ENCODE data around the gene NFE2L2. TPM values are rescaled to one million over a fixed set of nuclear protein-coding genes. Genes with fewer than 3 reads are reported as not detected.
"Not testable (repeated sequence)": the region's sequence is repeated elsewhere in the genome, so short reads cannot be mapped to it uniquely, and the experiment has no call there.

Gene NFE2L2
- total RNA-seq, 1 experiment from 2014 or later: 88.7 TPM

GRCh38 chr2:177223436-177223835, 41.1 kb downstream of the NFE2L2 start:
- in situ Hi-C loops (cut with HindIII; ENCODE audit: low pct_unique_long_range_greater_than_20kb, low sequenced_read_pairs); DNase-seq (ENCODE audit: low read depth, low spot score): not testable (repeated sequence)

- DNase-seq (ENCODE audit: low read depth, low spot score): no peak
- in situ Hi-C loops (cut with HindIII; ENCODE audit: low pct_unique_long_range_greater_than_20kb, low sequenced_read_pairs): no loop called here
Observed at GRCh38 chr2:177221970-177222369, 42.6 kb downstream of the NFE2L2 start.

DNA sequence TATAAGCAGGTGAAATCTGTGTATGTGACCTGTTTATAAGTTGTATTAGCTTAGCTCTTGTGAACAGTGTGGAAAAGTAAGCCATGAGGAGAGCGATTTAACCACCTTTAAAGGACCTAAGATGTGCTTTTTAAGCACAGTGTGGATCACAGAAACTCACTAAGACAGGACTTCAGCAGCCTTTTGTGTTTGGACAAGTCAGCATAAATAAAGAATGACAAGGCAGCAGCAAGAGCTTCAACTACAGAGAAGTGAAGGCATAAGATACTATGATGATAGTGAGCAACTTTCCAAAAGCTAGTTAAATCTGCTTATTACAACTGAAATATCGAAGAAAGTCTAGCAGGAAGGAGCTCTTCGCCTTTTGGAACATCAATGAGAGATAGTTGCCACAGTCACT, 43.0 kb downstream of the NFE2L2 start:
- in situ Hi-C loops (cut with HindIII; ENCODE audit: low pct_unique_long_range_greater_than_20kb, low sequenced_read_pairs): no loop called here

DNA sequence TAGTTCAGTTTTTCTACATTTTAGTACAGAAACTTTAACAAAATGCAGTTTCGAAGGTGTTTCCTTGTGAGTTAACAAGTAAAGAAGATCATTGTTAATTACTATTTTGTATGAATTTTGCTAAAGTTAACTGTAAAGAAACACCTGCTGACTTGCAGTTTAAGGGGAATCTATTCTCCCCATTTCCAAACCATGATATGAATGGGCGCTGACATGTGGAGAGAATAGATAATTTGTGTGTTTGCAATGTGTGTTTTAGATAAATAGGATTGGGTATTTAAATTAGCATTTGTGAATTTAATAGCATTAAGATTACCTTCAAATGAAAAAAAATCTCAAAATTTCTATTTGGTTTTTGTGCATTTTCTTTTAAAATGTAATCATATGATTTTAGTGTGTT, 44.7 kb downstream of the NFE2L2 start:
- DNase-seq (ENCODE audit: low read depth, low spot score); in situ Hi-C loops (cut with HindIII; ENCODE audit: low pct_unique_long_range_greater_than_20kb, low sequenced_read_pairs): not testable (repeated sequence)

More for the DNA sequence above, 43.0 kb downstream of the NFE2L2 start:
- no peak for DNase-seq (ENCODE audit: low read depth, low spot score)

- in situ Hi-C loops (cut with HindIII; ENCODE audit: low pct_unique_long_range_greater_than_20kb, low sequenced_read_pairs): no loop called here
- DNase-seq (ENCODE audit: low read depth, low spot score): no peak
Observed at GRCh38 chr2:177217247-177217843, 47.2 kb downstream of the NFE2L2 start.

- DNase-seq (ENCODE audit: low read depth, low spot score): peak; percentile 91
- in situ Hi-C loops (cut with HindIII; ENCODE audit: low pct_unique_long_range_greater_than_20kb, low sequenced_read_pairs): no loop called here
Observed at GRCh38 chr2:177212891-177213856, 51.4 kb downstream of the NFE2L2 start.

GRCh38 chr2:177212106-177212890, 52.2 kb downstream of the NFE2L2 start, which contains the start of gene HNRNPA3:
Gene HNRNPA3, plus strand, starts transcription at chr2:177212794. Its CDS starts 6 bp downstream, at chr2:177212800.
- in situ Hi-C loops (cut with HindIII; ENCODE audit: low pct_unique_long_range_greater_than_20kb, low sequenced_read_pairs): no loop called here
- peak; percentile 97 for DNase-seq (ENCODE audit: low read depth, low spot score)

GRCh38 chr2:177211576-177212105, 52.9 kb downstream of the NFE2L2 start:
- in situ Hi-C loops (cut with HindIII; ENCODE audit: low pct_unique_long_range_greater_than_20kb, low sequenced_read_pairs): no loop called here
- no peak for DNase-seq (ENCODE audit: low read depth, low spot score)

- in situ Hi-C loops (cut with HindIII; ENCODE audit: low pct_unique_long_range_greater_than_20kb, low sequenced_read_pairs): no loop called here
- DNase-seq (ENCODE audit: low read depth, low spot score): no peak
Observed at GRCh38 chr2:177211169-177211568, 53.4 kb downstream of the NFE2L2 start.

- no peak for DNase-seq (ENCODE audit: low read depth, low spot score)
- in situ Hi-C loops (cut with HindIII; ENCODE audit: low pct_unique_long_range_greater_than_20kb, low sequenced_read_pairs): no loop called here
Observed at GRCh38 chr2:177207101-177207500, 57.4 kb downstream of the NFE2L2 start.

DNA sequence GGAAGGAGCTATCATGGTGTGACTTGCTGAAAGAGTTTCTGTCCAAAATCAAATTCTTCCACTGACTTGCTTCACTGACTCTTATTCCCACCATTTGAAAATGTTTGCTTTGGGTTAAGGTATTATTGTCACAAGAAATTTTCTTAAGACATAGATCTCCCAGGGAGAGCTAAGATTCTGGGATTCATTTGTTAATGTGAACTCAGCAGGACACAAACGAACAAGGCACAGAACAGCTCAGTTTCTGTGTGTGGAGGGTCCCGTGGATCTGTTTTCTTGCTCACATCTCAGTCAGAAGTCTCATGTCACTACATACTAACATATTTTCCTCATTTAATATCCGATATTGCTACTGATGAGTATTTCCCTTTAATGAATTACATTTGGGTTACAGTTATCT, 60.1 kb downstream of the NFE2L2 start:
- DNase-seq (ENCODE audit: low read depth, low spot score): no peak
- in situ Hi-C loops (cut with HindIII; ENCODE audit: low pct_unique_long_range_greater_than_20kb, low sequenced_read_pairs): no loop called here

DNA sequence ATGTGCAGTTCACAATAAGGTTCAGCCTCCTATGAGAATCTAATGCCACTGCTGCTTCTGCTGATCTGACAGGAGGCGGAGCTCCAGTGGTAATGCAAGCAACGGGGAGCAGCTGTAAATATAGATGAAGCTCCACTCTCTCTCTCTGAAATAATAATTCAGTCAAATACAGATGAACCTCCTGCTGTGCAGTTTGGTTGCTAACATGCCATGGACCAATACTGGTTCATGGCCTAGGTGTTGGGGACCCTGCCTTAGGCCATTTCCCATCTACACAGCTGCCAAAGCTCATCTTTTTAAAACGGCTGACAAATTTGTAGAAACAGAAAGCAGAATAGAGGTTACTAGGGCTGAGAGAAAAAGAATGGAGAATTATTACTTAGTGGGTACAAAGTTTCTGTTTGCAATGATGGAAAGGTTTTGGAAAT, 62.6 kb downstream of the NFE2L2 start:
- in situ Hi-C loops (cut with HindIII; ENCODE audit: low pct_unique_long_range_greater_than_20kb, low sequenced_read_pairs): no loop called here
- DNase-seq (ENCODE audit: low read depth, low spot score): peak; percentile 10

- DNase-seq (ENCODE audit: low read depth, low spot score); in situ Hi-C loops (cut with HindIII; ENCODE audit: low pct_unique_long_range_greater_than_20kb, low sequenced_read_pairs): not testable (repeated sequence)
Observed at GRCh38 chr2:177200419-177200818, 64.1 kb downstream of the NFE2L2 start.

GRCh38 chr2:177195194-177195593, 69.3 kb downstream of the NFE2L2 start:
- peak; percentile 12 for DNase-seq (ENCODE audit: low read depth, low spot score)
- in situ Hi-C loops (cut with HindIII; ENCODE audit: low pct_unique_long_range_greater_than_20kb, low sequenced_read_pairs): no loop called here

GRCh38 chr2:177193240-177193639, 71.3 kb downstream of the NFE2L2 start:
- in situ Hi-C loops (cut with HindIII; ENCODE audit: low pct_unique_long_range_greater_than_20kb, low sequenced_read_pairs): no loop called here
- DNase-seq (ENCODE audit: low read depth, low spot score): no peak

DNA sequence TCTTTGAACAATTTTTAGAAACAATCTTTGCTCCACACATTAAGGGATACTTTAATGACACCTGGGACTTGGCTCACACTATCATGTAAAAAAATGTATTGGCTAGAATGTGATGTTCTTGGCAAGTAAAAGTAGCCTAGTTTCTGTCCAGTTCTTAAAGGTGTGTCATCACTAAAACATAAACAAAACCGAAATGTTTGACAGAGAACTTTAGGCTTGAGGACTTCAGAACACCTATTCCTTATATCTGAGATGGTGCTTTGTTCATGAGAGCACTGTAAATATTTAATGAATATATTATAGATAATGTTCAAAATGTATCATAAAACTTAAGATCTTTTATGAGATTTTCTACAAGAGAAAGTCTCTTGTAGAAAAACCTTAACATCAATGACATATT, 71.7 kb downstream of the NFE2L2 start:
- in situ Hi-C loops (cut with HindIII; ENCODE audit: low pct_unique_long_range_greater_than_20kb, low sequenced_read_pairs): no loop called here
- no peak for DNase-seq (ENCODE audit: low read depth, low spot score)

DNA sequence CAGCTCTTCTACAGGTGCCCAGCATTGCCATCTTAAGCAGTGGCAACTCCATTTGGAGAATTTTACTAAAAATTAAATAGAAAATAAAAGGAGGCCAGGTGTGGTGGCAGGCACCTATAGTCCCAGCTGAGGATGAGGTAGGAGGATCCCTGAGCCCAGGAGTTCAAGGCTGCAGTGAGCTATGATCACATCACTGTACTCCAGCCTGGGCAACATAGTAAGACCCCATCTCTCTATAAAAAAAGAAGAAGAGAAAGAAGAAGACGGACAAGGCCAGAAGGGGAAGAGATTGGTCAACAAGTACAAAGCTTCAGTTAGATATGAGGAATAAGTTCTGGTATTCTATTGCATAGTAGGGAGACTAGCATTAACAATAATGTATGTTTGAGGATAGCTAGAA, 73.6 kb downstream of the NFE2L2 start:
- DNase-seq (ENCODE audit: low read depth, low spot score): no peak
- in situ Hi-C loops (cut with HindIII; ENCODE audit: low pct_unique_long_range_greater_than_20kb, low sequenced_read_pairs): no loop called here

Data from SK-MEL-5 (cell line).